H9 (cell line): Measurements from ENCODE around the gene MAGEA9. TPM values are rescaled to one million over a fixed set of nuclear protein-coding genes. Genes with fewer than 3 reads are reported as not detected.
"Not testable (repeated sequence)": the region's sequence is repeated elsewhere in the genome, so short reads cannot be mapped to it uniquely, and the experiment has no call there.

ENCODE experiments used
- DNase-seq: peaks from one replicate; pipeline ENCODE4 v3.0.0-alpha.2; 2017
- H2AFZ ChIP-seq: one replicate; pipeline ENCODE4 v1.6.1; 2013; ENCODE audit warnings: mild to moderate bottlenecking, low read length, control low read depth, moderate library complexity
- H2AK5ac ChIP-seq: 2 replicates; pipeline ENCODE4 v1.6.1; 2013; ENCODE audit warnings: low read length, control low read depth, mixed read lengths; ENCODE audit not compliant: insufficient read length
- H2BK120ac ChIP-seq: one replicate; pipeline ENCODE4 v1.6.1; 2013; ENCODE audit warnings: low read depth, mild to moderate bottlenecking, low read length, control low read depth, inconsistent platforms; ENCODE audit not compliant: poor library complexity, severe bottlenecking
- H2BK12ac ChIP-seq: 2 replicates; pipeline ENCODE4 v1.6.1; 2013; ENCODE audit warnings: low read length, control low read depth, mixed read lengths, low read depth; ENCODE audit not compliant: insufficient read length
- H2BK15ac ChIP-seq: 2 replicates; pipeline ENCODE4 v1.6.1; 2013; ENCODE audit warnings: low read depth, low read length, control low read depth
- H2BK20ac ChIP-seq: one replicate; pipeline ENCODE4 v1.6.1; 2013; ENCODE audit warnings: low read depth, mild to moderate bottlenecking, low read length, control low read depth, inconsistent platforms; ENCODE audit not compliant: poor library complexity, severe bottlenecking
- H2BK5ac ChIP-seq: 2 replicates; pipeline ENCODE4 v1.6.1; 2013; ENCODE audit warnings: low read length, control low read depth, mixed read lengths; ENCODE audit not compliant: insufficient read length
- H3K14ac ChIP-seq: 2 replicates; pipeline ENCODE4 v1.6.1; 2013; ENCODE audit warnings: low read length, control low read depth; ENCODE audit not compliant: insufficient read depth
- H3K18ac ChIP-seq: 2 replicates; pipeline ENCODE4 v1.6.1; 2013; ENCODE audit warnings: low read depth, mild to moderate bottlenecking, mixed read lengths, low read length, control low read depth; ENCODE audit not compliant: insufficient read length
- H3K23ac ChIP-seq: 2 replicates; pipeline ENCODE4 v1.6.1; 2013; ENCODE audit warnings: low read length, control low read depth, mixed read lengths, low read depth; ENCODE audit not compliant: insufficient read length
- H3K23me2 ChIP-seq: 2 replicates; pipeline ENCODE4 v1.6.1; 2013; ENCODE audit warnings: low read depth, mild to moderate bottlenecking, mixed read lengths, low read length, control low read depth; ENCODE audit not compliant: insufficient read length, poor library complexity, severe bottlenecking
- H3K27ac ChIP-seq: 2 replicates; pipeline ENCODE4 v1.5.1; 2013; ENCODE audit warnings: low read length, control low read depth, mixed read lengths, low read depth; ENCODE audit not compliant: insufficient read length
- H3K27me3 ChIP-seq: 2 replicates; pipeline ENCODE4 v1.6.1; 2013; ENCODE audit warnings: low read length, control low read depth, inconsistent platforms; ENCODE audit not compliant: insufficient read depth
- H3K4ac ChIP-seq: 2 replicates; pipeline ENCODE4 v1.6.1; 2013; ENCODE audit warnings: low read depth, mild to moderate bottlenecking, control low read depth, inconsistent platforms, low read length, moderate library complexity
- H3K4me1 ChIP-seq: 2 replicates; pipeline ENCODE4 v1.6.1; 2013; ENCODE audit warnings: low read length, control low read depth, inconsistent platforms; ENCODE audit not compliant: insufficient read depth
- H3K4me2 ChIP-seq: 2 replicates; pipeline ENCODE4 v1.6.1; 2013; ENCODE audit warnings: low read length, control low read depth, mixed read lengths; ENCODE audit not compliant: insufficient read length, insufficient read depth
- H3K56ac ChIP-seq: 2 replicates; pipeline ENCODE4 v1.6.1; 2013; ENCODE audit warnings: low read depth, mild to moderate bottlenecking, mixed read lengths, low read length, control low read depth; ENCODE audit not compliant: insufficient read length
- H3K79me1 ChIP-seq: 2 replicates; pipeline ENCODE4 v1.6.1; 2013; ENCODE audit warnings: low read depth, mild to moderate bottlenecking, moderate library complexity, low read length, control low read depth, inconsistent platforms; ENCODE audit not compliant: insufficient read depth, poor library complexity, severe bottlenecking
- H3K79me2 ChIP-seq: 2 replicates; pipeline ENCODE4 v1.6.1; 2013; ENCODE audit warnings: low read length, control low read depth, inconsistent platforms; ENCODE audit not compliant: insufficient read depth
- H3K9ac ChIP-seq: 2 replicates; pipeline ENCODE4 v1.6.1; 2013; ENCODE audit warnings: low read length, control low read depth, mixed read lengths; ENCODE audit not compliant: insufficient read length; ENCODE audit errors: extremely low read depth
- H3K9me3 ChIP-seq: one replicate; pipeline ENCODE4 v1.6.1; 2013; ENCODE audit warnings: low read depth, low read length, inconsistent platforms; ENCODE audit not compliant: control insufficient read depth
- H3T11ph ChIP-seq: one replicate; pipeline ENCODE4 v1.6.1; 2013; ENCODE audit warnings: mild to moderate bottlenecking, low read length, control low read depth, inconsistent platforms
- H4K20me1 ChIP-seq: one replicate; pipeline ENCODE4 v1.6.1; 2013; ENCODE audit not compliant: control insufficient read depth, insufficient read length, insufficient read depth
- H4K5ac ChIP-seq: 2 replicates; pipeline ENCODE4 v1.6.1; 2013; ENCODE audit warnings: low read depth, mild to moderate bottlenecking, mixed read lengths, low read length, control low read depth; ENCODE audit not compliant: insufficient read length
- H4K8ac ChIP-seq: replicated peaks from 2 replicates; pipeline ENCODE4 v1.6.1; 2013; ENCODE audit warnings: low read length, control low read depth, mixed read lengths, low read depth; ENCODE audit not compliant: insufficient read length
- H4K91ac ChIP-seq: 2 replicates; pipeline ENCODE4 v1.6.1; 2013; ENCODE audit warnings: low read depth, mild to moderate bottlenecking, moderate library complexity, mixed read lengths, low read length, control low read depth; ENCODE audit not compliant: insufficient read length
- H3K27ac Mint-ChIP-seq, 3 experiments: 2 replicates in 2 of 3; 3 replicates in 1 of 3; pipeline ENCODE4 v1.8.0; 2020 to 2021; ENCODE audit warnings: mixed read lengths in 3 of 3, mild to moderate bottlenecking in 1 of 3, moderate library complexity in 1 of 3
- H3K27me3 Mint-ChIP-seq: 2 replicates; pipeline ENCODE4 v1.8.0; 2021; ENCODE audit warnings: low read depth, mild to moderate bottlenecking, moderate library complexity, mixed read lengths
- H3K36me3 Mint-ChIP-seq, 3 experiments: 2 replicates in 2 of 3; 3 replicates in 1 of 3; pipeline ENCODE4 v1.8.0; 2020 to 2021; ENCODE audit warnings: low read depth in 3 of 3, mixed read lengths in 3 of 3; ENCODE audit not compliant: insufficient read depth in 1 of 3
- H3K4me1 Mint-ChIP-seq, 2 experiments: 2 replicates each; pipeline ENCODE4 v1.8.0; 2020; ENCODE audit warnings: mixed read lengths in 2 of 2
- H3K4me3 Mint-ChIP-seq, 2 experiments: 2 replicates in 1 of 2; 3 replicates in 1 of 2; pipeline ENCODE4 v1.8.0; 2020 to 2021; ENCODE audit warnings: mild to moderate bottlenecking in 2 of 2, mixed read lengths in 2 of 2, moderate library complexity in 1 of 2
- H3K9me3 Mint-ChIP-seq, 2 experiments: 2 replicates in 1 of 2; 3 replicates in 1 of 2; pipeline ENCODE4 v1.8.0; 2020; ENCODE audit warnings: mild to moderate bottlenecking in 2 of 2, mixed read lengths in 2 of 2, moderate library complexity in 1 of 2
- WGBS: extraction: QIAGEN DNeasy Blood & Tissue Kit; methylation state at CpG from one replicate; pipeline ENCODE4 v1.1.7; 2013; ENCODE audit warnings: missing lambda C conversion rate, low lambda C conversion rate, mixed read lengths; ENCODE audit not compliant: insufficient read length; ENCODE audit errors: extremely low coverage; 5-methylcytosine and 5-hydroxymethylcytosine counted together
- total RNA-seq: library from RNA; stranded (reverse); gene quantifications from 2 replicates; pipeline ENCODE4 v1.2.1, GENCODE V29; 2021

The MAGEA9 gene
- total RNA-seq, 1 experiment from 2014 or later, result 0.28 TPM

DNA sequence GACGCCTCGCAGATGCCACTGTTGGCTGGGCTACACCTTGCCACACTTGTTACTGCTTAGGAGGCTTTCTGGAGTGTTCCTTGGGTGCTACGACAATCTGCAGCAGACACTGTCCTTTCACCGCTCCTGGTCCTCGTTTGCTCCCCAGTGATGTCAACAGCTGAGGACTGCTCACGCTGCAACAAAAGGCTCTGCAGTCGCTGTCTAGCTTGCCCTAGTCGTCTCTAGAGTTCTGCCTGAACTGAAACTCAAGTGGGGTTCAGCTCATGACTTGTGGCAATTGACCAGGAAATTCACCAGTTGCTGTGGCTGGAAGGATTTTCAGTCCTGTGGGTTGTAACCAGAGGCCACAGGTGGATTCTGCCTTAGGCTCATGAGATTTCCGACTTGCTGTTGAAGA is 8.7 kb upstream of the MAGEA9 start:
- not testable (repeated sequence) for H3K27me3 Mint-ChIP-seq, H3K79me2 ChIP-seq, H3K36me3 Mint-ChIP-seq, H4K8ac ChIP-seq, H4K20me1 ChIP-seq, H3K14ac ChIP-seq, H3K9me3 ChIP-seq, H3K4me1 ChIP-seq, H3K27ac ChIP-seq, H3K9me3 Mint-ChIP-seq, H3K9ac ChIP-seq, H2AFZ ChIP-seq, H3K4me1 Mint-ChIP-seq, DNase-seq, H3K4me3 Mint-ChIP-seq, H4K5ac ChIP-seq, H3T11ph ChIP-seq, H2BK5ac ChIP-seq, H2BK120ac ChIP-seq, H3K27ac Mint-ChIP-seq, H2BK20ac ChIP-seq, H3K4me2 ChIP-seq, H3K23me2 ChIP-seq, H2BK12ac ChIP-seq, H2BK15ac ChIP-seq, H3K23ac ChIP-seq, H3K27me3 ChIP-seq, H2AK5ac ChIP-seq, H4K91ac ChIP-seq, H3K79me1 ChIP-seq, H3K4ac ChIP-seq, H3K56ac ChIP-seq, H3K18ac ChIP-seq
- WGBS, result no CpG with 5 or more reads among the region's 9 CpGs

DNA sequence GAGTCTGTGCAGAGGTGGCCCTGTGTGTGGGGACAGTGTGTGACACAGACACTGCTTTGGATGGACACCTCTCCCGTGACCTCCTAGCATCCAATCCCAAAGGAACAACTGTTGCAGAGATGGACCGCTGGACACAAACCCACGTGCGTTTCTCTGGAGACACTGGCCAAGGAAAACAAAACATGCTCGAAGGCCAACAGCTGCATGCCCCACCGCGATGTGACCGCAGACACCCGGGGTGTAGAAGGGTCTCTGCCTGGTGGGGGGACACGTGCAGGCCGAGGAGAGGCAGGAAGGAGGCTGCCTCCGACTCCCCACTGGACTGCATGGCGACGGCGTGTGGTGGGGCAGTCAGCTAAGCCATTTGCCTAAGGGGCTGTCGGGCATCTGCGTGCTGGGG is 8.0 kb upstream of the MAGEA9 start, which contains the start of gene HSFX1:
HSFX1 (plus strand) TSS at position 301 of the 400 bp plus-strand sequence. CDS start 614 bp downstream, outside the sequence.
- H3K18ac ChIP-seq, H3K14ac ChIP-seq, H3K56ac ChIP-seq, H3K79me2 ChIP-seq, H4K91ac ChIP-seq, H2BK12ac ChIP-seq, H3K4me2 ChIP-seq, H3K27me3 ChIP-seq, H2AK5ac ChIP-seq, H4K20me1 ChIP-seq, H3K23me2 ChIP-seq, H3K4ac ChIP-seq, H3K4me1 ChIP-seq, DNase-seq, H3K9ac ChIP-seq, H3K4me3 Mint-ChIP-seq, H2BK15ac ChIP-seq, H3K27ac Mint-ChIP-seq, H2BK120ac ChIP-seq, H3K9me3 Mint-ChIP-seq, H4K8ac ChIP-seq, H4K5ac ChIP-seq, H2BK20ac ChIP-seq, H3K23ac ChIP-seq, H3K4me1 Mint-ChIP-seq, H3K79me1 ChIP-seq, H3T11ph ChIP-seq, H2AFZ ChIP-seq, H3K27me3 Mint-ChIP-seq, H2BK5ac ChIP-seq, H3K36me3 Mint-ChIP-seq, H3K9me3 ChIP-seq, H3K27ac ChIP-seq: not testable (repeated sequence)
- WGBS, result no CpG with 5 or more reads among the region's 17 CpGs
